Left lung (tissue), 10 donors: ENCODE measurements around the gene RDM1. TPM values are rescaled to one million over a fixed set of nuclear protein-coding genes. Genes with fewer than 3 reads are reported as not detected.

Experiments used
- ATAC-seq: fragments of 200-7000 bp; cut with Tn5 transposase; one replicate; pipeline ENCODE4 v1.9.1; 2020; ENCODE audit warnings: moderate library complexity
- DNase-seq, 4 donors: peaks; one replicate each; pipeline ENCODE4 v3.0.0-alpha.2; 2013 to 2020
- H3K27ac ChIP-seq, 2 donors: fragments of 200-600 bp; sonication (generic) in 1 of 2; one replicate each; pipeline versions ENCODE4 v1.5.0 to v1.8.0; 2020 to 2021
- H3K27me3 ChIP-seq, 2 donors: fragments of 200-600 bp; sonication (generic) in 1 of 2; one replicate each; pipeline versions ENCODE4 v1.5.0 to v1.8.0; 2020 to 2021
- H3K36me3 ChIP-seq, 2 donors: fragments of 200-600 bp; sonication (generic) in 1 of 2; one replicate each; pipeline versions ENCODE4 v1.5.0 to v1.8.0; 2020 to 2021
- H3K4me1 ChIP-seq, 2 donors: fragments of 200-600 bp; one replicate each; pipeline ENCODE4 v1.8.0; 2021
- H3K4me3 ChIP-seq, 2 donors: fragments of 200-600 bp; sonication (generic) in 1 of 2; one replicate each; pipeline versions ENCODE4 v1.5.0 to v1.8.0; 2020 to 2021; ENCODE audit warnings: mild to moderate bottlenecking in 1 of 2
- H3K9me3 ChIP-seq, 2 donors: fragments of 200-600 bp; sonication (generic) in 1 of 2; one replicate each; pipeline versions ENCODE4 v1.5.0 to v1.8.0; 2020 to 2021
- CTCF ChIP-seq, 2 donors: fragments of 200-600 bp; sonication (generic) in 1 of 2; IDR thresholded peaks; one replicate each; pipeline versions ENCODE4 v1.5.0 to v1.8.0; 2021; ENCODE audit warnings: antibody characterized with exemption in 2 of 2
- intact Hi-C, 2 donors: fragments of 100-400 bp; cut with DNase I; formaldehyde crosslinking; loops; one replicate each; pipeline versions ENCODE4 v1.11.2 to v1.14.2; 2022
- polyA plus RNA-seq, 6 donors: library from polyadenylated mRNA; unstranded; fragments of 120-200 nt; gene quantifications; one replicate each; pipeline ENCODE4 v1.2.1, GENCODE V29; 2013; ENCODE audit not compliant: insufficient read length in 6 of 6
- total RNA-seq, 2 donors: library from RNA; stranded (reverse); fragmentation: NEBNext Ultra II Directional; extraction: Animal tissue kit (Norgen Biotek cat#: 25700); gene quantifications; one replicate each; pipeline ENCODE4 v1.2.1, GENCODE V29; 2021
- donor health status: DM: no; HTN: yes; CAD: no.
- donor health status: DM: no; HTN: no; CAD: no.

RDM1 gene
- total and polyA plus RNA-seq, 8 donors, result 1.8 to 4.2 (median 2.5) TPM; not detected in 1

- intact Hi-C loops, result no loop called here
- Histone ChIP-seq H3K36me3 (no peaks in the 10 kb centered on the region), H3K9me3 (no peaks in the 10 kb centered on the region), H3K27me3 (no peaks in the 10 kb centered on the region), H3K4me3 (no peak overlapping the region), H3K27ac (no peak overlapping the region), H3K4me1 (peaks cover 0 to 6% of the 10 kb centered on the region in 2 donors)
- TF ChIP-seq CTCF (IDR thresholded peaks at IDR 0.05), result no peak
- ATAC-seq (no peak), DNase-seq (no peak)
Observed at GRCh38 chr17:35877345-35878029, 53.1 kb downstream of the RDM1 start.

DNA sequence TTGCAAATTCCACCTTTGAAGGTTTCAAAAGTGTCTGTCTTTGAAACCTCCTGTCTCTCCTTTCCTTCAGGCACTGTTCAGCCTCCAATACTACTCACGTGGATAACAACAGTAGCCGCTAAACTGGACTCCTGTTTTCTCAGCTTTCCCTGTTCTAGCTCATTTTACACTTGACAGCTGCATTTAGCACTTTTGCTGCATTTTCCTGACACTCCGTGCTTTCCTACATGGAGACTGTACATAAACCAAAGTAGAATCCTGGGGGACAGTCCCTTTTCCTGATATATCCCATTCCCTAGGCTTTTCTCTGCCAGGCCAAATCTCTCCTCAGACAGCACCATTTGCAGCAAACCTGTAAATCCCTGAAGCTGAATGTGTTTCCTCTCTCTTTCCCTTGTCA, 54.0 kb downstream of the RDM1 start:
- no peak for TF ChIP-seq CTCF (IDR thresholded peaks at IDR 0.05)
- no peak overlapping the region for H3K4me3 ChIP-seq
- H3K36me3 ChIP-seq, result no peaks in the 10 kb centered on the region
- H3K9me3 ChIP-seq, result no peaks in the 10 kb centered on the region
- no peak overlapping the region for H3K27ac ChIP-seq
- peaks cover under 1 to 6% of the 10 kb centered on the region in 2 donors for H3K4me1 ChIP-seq
- DNase-seq (no peak), ATAC-seq (no peak)
- H3K27me3 ChIP-seq, result no peaks in the 10 kb centered on the region
- intact Hi-C loops, result no loop called here

DNA sequence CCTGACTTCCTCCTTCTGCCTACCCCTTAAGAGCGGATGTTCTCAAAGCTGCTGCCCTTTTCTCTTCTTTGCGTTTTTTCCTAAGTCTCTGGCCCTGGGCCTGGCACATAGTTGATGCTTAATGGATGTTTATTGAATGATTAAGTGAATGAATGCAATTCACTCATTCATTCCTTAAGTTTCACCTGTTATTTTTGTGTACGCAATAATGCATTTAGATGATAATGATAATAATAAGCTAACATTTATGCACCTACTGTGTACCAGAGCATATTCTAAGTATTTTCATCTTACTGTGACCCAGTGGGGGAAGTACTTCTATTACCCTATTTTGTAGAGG, 54.8 kb downstream of the RDM1 start:
- intact Hi-C loops, result no loop called here
- no peak for TF ChIP-seq CTCF (IDR thresholded peaks at IDR 0.05)
- Histone ChIP-seq H3K9me3 (no peaks in the 10 kb centered on the region), H3K4me1 (peaks cover 4 to 6% of the 10 kb centered on the region in 2 donors), H3K27me3 (no peaks in the 10 kb centered on the region), H3K27ac (peak overlapping the region in 1 of 2 donors; percentile 6), H3K36me3 (no peaks in the 10 kb centered on the region), H3K4me3 (no peak overlapping the region)
- ATAC-seq (no peak), DNase-seq (no peak)

DNA sequence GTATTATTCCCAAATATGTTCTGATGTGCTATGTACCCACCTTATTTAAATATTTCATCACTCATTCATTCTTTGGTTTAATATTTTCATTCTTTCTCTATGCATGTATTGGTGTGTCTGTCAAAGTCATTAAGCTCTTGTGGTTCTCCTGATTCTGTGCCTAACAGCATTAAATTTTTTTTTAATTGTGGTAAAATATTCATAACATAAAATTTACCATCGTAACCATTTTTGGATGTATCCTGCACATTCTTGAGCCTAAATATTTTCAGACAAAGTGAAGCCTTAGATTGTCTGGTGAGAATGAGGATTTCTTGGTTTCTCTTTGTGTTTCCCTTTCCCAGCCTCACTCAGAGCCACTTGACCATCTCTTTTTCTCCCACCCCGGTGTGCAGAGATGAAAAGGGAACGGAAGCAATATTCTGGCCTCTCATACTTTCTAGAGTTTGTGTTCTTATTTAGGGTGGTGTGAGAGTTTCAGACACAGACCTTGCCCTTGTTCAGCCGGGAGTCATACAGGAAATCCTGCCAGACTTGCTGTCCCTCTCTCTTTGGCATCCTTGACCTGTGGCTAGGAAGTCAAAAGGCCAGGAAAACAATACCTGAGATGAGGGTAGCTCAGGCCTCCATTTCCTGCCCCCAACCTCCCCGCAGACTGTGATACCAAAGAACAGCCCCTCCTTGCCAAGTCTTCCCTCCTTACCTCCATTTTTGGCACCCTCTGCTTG, 55.3 kb downstream of the RDM1 start:
- peak; percentile 33 for ATAC-seq
- no peak for TF ChIP-seq CTCF (IDR thresholded peaks at IDR 0.05)
- Histone ChIP-seq H3K4me3 (no peak overlapping the region), H3K36me3 (no peaks in the 10 kb centered on the region), H3K9me3 (no peaks in the 10 kb centered on the region), H3K27me3 (no peaks in the 10 kb centered on the region), H3K4me1 (peaks cover 4 to 6% of the 10 kb centered on the region in 2 donors), H3K27ac (peak overlapping the region in 1 of 2 donors; percentile 6)
- intact Hi-C loops, result no loop called here
- no peak for DNase-seq

DNA sequence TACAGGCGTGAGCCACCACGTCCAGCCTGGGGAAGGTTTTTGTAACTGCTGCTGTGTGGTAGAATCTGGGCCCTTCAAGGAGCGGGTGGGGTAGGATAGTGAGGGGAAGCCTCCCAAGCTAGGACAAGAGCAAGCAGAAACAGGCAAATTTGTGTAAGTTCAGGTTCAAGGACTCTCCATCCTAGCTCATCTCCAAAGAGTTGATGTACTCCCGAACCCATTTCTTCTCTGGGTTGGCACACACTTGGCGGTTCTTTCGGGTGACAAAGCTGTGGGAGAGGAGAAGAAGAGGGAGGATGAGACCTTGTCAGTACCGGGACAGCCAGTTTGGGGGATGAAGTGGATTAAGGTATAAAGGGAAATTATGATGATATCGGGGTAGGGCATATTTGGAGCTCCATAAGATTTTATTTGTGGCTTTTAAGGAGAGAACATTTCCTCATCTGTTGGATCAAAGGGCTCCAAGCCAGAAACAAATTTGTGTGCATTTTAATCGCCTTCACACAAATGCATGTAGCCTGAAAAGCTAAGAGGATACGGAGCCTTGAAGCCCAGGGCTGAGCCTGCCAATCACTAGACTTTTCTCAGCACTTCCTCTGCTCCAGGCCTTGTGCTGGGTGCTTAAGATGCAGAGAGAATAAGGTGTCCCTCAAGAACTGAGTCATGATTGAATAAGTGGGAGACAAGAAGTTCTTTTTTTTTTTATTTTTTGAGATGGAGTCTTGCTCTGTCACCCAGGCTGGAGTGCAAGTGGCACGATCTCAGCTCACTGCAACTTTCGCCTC, 58.2 kb downstream of the RDM1 start:
- Histone ChIP-seq H3K27me3 (no peaks in the 10 kb centered on the region), H3K4me1 (peaks cover 4 to 6% of the 10 kb centered on the region in 2 donors), H3K36me3 (no peaks in the 10 kb centered on the region), H3K27ac (no peak overlapping the region), H3K4me3 (no peak overlapping the region), H3K9me3 (no peaks in the 10 kb centered on the region)
- DNase-seq (no peak), ATAC-seq (no peak)
- intact Hi-C loops, result no loop called here
- TF ChIP-seq CTCF (IDR thresholded peaks at IDR 0.05), result no peak
